ENCODE results near the gene GADD45A. TPM values are rescaled to one million over a fixed set of nuclear protein-coding genes. Genes with fewer than 3 reads are reported as not detected.
A peak's percentile ranks its signal among the peaks of the same experiment; 100 is the strongest.

GADD45A gene
- total RNA-seq, 1 donor from 2014 or later: 60.9 TPM

DNA sequence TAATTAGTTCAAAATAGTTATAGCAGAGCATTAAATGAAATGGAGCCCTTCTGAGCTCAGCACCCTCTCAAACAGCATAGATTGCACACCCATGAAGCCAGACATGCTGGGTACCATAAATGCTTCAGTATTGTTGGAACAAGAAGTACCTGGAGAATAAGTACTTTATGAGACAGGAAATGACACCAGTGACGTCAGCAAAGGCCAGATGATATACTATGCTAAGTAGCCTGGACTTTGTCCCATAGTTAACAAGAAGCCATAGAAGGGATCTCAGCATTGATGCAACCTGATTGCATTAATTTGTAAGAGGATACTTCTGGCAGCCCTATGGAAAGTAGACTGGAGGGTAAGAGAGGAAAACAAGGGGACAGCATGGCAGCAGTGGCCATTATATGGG is 16.3 kb upstream of the GADD45A start:
- DNase-seq (ENCODE audit: low read depth, low spot score): no peak

DNA sequence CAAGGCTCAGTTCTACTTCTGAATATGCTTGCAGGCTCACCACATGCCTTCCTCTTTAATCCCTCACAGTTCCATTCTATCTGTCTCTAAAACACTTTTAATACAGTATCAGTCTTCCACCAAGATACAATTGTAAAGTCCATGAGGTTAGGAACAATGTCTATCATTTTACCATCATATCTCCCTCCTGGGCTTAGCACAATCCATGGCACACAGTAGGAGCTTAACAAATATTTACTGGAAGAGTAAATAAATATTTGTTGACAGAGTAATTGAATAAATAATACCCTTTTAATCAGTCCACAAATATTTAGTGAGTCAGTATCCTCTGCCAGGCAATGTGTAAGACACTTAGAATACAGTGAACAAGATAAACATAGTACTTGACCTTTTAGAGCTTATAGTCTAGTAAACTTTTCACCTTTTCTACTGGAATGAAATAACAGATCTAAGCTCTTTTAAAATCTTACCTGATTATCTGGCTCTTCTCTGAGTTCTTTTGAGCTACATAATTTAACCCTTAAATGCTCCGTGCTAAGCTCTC is 12.7 kb upstream of the GADD45A start:
- DNase-seq (ENCODE audit: low read depth, low spot score): no peak

DNA sequence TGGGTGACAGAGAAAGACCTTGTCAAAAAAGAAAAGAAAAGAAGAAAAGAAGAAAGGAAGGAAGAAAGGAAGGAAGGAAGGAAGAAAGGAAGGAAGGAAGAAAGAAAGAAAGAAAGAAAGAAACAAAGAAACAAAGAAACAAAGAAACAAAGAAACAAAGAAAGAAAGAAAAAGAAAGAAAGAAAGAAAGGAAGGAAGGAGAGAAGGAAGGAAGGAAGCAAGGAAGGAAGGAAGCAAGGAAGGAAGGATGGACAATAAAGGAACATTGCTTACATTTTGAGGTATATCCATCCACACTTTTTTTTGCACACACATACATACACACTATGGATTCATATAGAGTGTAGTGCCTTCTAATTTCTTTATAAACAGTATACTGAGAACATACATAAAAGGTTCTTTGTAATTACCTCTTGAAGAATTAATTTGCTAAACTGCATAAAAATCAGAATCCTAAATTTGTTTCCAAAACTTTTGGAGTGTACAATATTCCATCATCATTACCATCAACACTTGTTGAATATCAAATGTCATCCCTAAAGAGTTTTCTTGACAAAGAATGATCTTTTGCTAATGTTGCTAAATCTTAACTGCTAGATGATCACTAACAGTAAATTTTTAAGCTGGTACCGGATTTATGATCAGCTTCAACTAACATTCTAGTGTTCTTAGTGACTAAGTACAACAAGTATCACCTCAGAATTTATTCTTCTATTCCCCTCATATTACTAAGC is 11.4 kb upstream of the GADD45A start:
- DNase-seq (ENCODE audit: low read depth, low spot score): no peak

DNA sequence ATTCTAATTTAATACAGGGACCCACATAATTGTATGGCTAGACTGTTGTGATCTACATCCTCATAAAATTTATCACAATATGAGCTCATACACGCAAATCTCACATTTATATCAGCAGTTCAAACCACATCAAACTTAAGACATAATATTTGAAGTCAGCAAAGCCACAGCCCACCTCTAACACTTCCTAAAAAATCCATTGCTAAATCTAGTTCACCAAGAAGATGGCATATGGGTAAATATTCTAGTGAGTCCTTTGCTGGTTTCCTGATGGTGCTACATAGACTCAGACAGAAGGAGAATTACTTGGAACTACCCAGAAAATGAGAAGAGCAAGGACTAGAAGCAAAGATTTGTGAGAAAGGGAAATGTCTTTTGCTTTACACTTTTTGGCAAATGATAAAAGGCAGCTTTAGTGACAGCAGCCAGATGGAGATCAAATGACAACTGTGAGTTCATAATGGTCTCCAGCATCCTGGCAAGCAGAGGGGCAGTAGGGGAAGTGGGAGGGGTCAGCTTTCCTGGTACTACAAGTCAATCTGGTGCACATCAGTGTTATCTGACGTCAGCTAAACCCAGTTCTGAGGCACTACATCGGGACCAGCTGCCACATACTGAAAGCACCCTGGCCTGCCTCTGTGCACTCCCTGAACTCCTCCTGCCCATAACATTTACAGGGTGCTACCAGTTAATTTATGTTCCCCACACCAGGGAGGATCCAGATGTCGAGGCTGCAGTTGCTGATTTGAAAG is 10.6 kb upstream of the GADD45A start:
- peak; percentile 69 for DNase-seq (ENCODE audit: low read depth, low spot score)

DNA sequence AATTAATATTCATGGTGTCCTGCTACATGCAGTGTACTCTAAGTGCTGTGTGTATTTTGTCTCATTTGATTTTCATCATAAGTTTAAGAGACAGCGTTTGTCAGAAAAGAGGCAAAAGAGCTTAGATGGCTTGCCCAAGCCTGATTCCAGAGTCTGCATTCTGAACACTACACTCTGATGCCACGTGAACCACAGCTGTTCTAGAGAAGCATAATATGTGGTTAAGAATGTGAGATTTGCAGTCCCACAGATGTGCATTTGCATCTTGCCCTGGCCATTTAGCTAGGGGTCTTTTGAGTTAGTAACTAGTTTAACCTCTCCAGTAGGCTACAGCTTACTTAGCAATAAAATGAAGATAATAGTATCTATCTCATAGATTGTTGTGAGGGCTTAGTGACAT is 9.2 kb upstream of the GADD45A start:
- DNase-seq (ENCODE audit: low read depth, low spot score): no peak

DNA sequence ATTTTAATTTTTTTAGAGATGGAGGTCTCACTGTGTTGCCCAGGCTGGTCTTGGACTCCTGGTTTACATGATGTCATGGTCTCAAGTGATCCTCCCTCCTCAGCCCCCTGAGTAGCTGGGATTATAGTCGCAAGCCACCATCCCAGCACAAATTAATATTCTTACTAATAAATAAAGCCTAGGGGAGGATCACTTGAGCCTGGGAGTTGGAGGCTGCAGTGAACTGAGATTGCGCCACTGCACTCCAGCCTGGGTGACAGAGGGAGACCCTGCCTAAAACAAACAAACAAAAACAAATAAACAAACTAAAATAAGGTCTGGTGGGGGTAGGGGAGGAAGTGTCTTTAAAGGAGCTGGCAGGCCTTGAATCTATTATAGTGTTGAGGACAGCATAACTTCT is 8.7 kb upstream of the GADD45A start:
- no peak for DNase-seq (ENCODE audit: low read depth, low spot score)

DNA sequence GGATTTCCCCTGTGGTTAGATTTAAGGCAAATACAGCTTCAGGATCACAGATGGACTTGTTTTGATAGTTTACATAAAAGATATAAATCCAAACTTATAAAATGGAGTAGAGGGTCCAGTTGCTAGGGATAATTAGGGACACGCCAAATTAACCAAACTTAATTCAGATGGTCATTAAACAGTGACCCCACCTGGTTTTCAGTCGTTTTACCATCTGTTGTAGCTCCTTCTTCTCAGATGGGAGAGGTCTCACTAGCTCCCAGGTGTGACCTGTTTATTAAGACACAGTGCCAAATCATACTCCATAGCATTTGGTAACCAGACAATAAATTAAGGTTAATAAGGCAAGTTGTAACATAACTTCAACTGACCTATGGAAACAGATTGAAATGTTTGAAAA is 8.1 kb upstream of the GADD45A start:
- no peak for DNase-seq (ENCODE audit: low read depth, low spot score)

DNA sequence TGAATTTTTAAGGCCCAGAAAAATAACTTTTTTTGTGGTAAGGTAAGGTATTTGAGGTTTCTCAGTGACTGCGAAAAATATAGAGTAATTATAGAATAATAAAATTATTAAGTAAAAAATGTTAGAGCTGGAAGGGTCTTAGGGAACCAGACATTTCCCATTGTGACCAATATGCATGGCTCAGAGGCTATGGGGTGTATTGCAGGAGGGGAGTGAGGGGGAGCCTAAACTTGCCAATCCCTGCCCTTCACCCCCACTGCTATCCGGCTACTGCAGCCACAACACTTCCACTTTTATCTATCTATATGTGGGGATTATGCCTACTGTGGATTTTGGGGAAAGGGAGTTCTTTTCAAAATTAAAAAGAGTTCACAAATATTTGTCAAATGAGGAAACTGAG is 7.6 kb upstream of the GADD45A start:
- no peak for DNase-seq (ENCODE audit: low read depth, low spot score)

DNA sequence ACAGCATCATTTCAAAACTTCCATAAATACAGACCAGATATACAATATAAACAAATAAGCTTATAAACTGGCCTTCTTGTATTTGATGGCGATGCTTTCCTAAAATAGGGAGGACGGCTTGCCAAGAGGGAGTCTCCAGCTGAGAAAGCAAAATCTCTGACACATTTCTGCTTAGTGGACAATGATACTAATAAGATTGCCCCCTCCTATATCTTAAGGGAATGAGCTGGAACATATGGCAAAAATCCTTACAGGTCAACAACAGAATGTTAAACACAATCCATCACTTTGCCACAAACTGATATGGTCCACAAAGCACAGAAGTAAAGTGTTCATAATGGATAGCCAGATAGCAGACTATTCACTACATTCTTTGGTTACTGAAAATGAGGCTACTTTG is 7.1 kb upstream of the GADD45A start:
- DNase-seq (ENCODE audit: low read depth, low spot score): no peak

DNA sequence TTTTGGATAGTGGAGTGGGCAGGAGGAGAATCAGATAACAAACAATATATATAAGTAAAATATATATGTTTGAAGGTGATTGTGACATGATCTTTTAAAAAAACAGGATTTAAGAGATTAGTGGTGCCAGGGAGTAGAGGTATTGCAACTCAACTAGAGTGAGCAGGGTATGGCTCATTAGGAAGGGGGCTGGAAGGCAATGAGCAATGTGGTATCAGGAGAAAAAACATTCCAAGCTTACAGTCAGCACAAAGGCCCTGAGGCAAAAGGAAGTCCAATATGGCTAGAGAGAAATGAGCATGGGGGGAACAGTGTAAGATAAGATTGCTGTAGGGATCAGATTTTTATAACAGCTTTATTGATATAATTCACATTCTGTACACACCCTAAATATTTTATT is 5.3 kb upstream of the GADD45A start:
- no peak for DNase-seq (ENCODE audit: low read depth, low spot score)

DNA sequence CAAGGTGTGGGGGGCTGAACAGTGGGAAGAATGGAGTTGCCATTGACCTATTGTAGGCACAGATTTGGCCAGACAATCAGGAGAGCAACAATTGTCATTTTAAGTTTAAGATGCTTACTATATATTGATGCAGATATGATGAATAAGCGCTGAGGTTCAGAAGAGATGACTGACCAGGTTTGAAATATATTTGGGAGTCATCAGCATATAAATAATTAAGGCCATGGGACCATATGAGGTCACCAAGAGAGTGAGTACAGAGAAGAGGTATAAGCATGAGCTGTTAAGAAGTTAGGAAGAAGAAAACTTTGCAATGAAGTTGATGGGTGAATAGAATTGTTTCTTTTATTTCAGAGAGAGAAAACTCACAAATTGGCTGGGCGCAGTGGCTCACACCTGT is 4.5 kb upstream of the GADD45A start:
- no peak for DNase-seq (ENCODE audit: low read depth, low spot score)

DNA sequence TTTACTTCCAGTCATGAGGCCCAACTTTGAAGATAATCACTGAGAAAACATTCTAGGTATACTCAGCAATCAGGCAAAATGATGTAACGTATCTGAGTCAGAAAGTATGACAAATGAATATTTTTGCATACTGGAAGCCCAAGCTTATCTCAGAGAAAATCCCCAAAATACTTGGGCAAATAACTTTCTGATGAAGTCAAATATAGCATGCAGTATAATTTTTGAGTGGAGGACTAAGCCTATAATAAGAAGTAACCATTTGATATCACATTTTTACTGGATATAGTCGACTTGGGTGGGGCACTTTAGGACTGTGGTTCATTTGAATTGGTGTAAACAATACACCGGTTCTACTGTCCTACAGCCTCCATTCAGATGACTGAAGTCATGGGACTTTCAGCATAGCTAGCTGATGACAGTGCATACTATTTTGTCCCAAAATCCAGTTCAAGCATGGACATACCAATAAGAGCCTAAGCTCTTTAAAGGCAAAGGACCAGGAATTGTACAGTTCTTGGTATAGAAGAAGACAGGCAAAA is 2.3 kb upstream of the GADD45A start:
- DNase-seq (ENCODE audit: low read depth, low spot score): no peak

DNA sequence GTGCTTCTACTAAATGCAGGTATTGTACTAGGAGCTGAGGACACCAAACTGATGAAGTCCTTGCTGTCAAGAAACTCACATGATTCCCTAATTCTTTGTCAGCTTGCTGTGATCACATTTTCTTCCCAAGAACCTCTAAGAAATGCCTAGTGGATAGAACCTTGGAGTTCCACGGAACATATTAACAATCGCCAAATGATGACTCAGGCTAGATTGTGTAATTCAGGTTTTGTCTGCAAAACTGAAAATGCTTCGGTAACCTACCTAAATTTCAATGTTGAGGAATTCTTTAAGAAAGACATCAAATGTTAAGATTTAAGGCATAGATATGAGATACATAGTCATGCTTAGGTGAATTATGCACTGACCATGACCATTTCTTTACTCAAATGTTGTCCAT is 1.7 kb upstream of the GADD45A start:
- DNase-seq (ENCODE audit: low read depth, low spot score): no peak

DNA sequence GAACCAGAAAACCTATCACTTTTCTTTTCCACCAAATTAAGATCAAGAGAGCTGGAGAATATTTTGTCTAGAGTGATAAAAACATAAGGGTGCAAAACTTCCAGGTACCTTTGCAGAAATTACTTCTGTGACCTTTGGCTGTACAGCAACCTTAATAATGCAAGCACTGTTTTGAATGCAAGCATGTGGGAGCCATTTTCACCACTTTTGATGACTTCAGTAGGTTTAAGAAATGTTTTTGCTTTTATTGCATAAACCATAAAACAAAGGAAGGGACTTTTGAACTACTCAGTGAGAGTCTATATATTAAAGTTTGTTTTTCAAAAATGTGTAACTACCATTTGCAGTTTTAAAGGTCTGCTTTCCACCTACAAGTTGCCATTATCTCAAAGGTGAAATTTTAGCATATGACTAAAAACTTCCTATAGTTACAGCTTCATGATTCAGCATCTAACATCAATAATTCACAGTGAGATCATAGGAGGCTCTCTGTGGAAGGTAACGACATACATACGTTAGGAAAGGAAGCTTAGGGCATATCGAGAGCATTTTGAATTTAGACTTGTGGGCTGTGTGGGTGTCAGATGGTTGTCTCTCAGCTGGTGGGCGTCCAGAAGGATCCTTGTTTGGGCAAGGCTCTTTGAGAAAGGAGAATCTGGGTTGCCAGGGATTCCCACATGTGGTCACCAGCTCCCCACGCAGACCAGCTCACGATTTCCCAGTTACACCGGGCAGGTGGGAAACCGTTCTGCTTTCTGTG is 1.1 kb upstream of the GADD45A start:
- DNase-seq (ENCODE audit: low read depth, low spot score): no peak

DNA sequence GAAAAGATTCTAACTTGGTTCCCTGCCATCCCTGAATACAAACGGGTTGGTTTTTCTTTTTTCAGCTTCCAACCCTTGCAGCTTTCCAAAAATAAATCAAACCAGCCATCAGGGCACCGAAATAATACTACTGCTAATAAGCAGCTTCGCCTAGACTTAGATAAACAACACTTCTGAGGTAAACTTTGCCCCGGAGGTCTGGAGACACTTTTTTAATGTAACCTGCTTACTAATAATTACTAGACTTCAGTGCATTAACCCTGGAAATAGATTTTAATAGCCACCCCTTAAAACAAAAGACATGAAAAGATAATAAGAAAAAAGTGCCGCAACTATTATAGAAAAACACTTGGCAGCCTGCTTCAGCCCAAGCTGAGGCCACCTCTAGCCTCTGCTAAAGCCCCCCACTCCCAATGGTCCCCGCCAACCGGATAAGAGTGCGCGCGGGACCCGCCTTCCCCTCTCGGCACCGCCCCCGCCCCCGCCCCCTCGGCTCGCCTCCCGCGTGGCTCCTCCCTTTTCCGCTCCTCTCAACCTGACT is 405 bp upstream of the GADD45A start:
- DNase-seq (ENCODE audit: low read depth, low spot score): no peak

DNA sequence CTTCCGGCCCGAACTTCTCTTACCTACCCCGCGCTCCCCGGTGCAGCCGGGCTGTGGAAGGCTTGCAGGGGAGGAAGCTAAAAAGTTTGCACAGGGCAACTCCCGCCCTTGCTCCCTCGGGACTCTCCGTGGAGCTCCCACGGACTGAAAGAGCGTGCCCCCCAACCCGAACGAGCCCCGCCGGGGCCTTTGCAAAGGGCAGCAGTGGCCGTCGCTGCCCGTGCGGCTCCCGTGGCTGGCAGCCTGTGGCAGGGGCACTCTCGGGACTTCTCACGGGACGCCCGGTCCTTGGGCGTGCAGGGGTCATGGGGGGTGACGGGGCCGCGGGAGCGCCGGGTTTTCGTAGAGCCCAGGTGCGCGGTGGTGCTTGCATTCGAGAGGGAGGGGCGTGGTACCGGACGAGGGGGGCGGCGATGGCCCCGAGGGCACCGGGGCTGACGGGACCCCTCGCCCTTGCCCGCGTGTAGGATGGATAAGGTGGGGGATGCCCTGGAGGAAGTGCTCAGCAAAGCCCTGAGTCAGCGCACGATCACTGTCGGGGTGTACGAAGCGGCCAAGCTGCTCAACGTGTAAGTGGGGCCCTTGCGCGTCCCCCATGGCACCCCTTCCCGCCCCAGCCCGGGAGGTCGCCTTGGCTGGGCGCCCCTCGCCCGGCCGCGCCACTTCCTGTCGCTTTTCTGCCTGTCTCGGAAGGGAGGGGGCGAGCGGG is 711 bp downstream of the GADD45A start:
- DNase-seq (ENCODE audit: low read depth, low spot score): no peak

DNA sequence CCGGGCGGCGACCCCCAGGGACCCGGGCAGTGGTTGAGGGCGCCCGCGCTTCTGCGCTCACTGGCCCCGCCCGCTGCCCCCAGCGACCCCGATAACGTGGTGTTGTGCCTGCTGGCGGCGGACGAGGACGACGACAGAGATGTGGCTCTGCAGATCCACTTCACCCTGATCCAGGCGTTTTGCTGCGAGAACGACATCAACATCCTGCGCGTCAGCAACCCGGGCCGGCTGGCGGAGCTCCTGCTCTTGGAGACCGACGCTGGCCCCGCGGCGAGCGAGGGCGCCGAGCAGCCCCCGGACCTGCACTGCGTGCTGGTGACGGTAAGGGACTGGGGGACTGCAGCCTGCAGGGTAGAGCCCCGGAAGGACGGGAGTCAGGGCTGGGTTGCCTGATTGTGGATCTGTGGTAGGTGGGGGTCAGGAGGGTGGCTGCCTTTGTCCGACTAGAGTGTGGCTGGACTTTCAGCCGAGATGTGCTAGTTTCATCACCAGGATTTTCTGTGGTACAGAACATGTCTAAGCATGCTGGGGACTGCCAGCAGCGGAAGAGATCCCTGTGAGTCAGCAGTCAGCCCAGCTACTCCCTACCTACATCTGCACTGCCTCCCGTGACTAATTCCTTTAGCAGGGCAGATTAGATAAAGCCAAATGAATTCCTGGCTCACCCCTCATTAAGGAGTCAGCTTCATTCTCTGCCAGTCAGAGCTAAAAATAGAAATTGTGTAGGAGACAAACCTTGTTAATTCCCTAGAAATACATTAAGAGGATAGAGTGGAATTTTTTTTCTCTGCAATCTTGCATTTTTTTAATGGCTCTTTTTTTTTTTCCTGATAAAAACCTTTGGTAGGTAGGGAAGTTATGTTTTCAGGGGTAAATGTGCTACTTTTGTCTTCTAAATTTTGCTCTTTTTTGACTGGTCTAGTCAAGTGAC is 1.5 kb downstream of the GADD45A start:
- DNase-seq (ENCODE audit: low read depth, low spot score): peak; percentile 91

DNA sequence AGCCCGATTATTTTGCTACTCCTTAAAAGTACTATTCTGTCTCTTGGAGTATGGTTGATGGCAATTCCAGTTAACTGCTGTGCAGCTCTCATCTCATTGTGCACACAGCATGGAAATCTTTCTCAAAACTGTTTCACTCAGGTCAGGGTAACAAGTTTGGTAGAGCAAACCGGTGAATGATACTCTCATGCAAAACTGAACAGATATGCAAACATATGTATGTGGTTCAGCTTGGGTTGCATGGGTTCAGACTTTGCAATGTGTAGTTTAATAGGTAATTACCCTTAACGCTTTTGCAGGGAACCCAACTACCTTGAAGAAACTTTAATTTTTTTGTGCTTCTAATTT is 2.2 kb downstream of the GADD45A start:
- no peak for DNase-seq (ENCODE audit: low read depth, low spot score)

DNA sequence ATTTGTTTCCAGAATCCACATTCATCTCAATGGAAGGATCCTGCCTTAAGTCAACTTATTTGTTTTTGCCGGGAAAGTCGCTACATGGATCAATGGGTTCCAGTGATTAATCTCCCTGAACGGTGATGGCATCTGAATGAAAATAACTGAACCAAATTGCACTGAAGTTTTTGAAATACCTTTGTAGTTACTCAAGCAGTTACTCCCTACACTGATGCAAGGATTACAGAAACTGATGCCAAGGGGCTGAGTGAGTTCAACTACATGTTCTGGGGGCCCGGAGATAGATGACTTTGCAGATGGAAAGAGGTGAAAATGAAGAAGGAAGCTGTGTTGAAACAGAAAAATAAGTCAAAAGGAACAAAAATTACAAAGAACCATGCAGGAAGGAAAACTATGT is 2.6 kb downstream of the GADD45A start:
- no peak for DNase-seq (ENCODE audit: low read depth, low spot score)
